NOMO-1 (cell line): ENCODE measurements around the gene NUBP2.

Experiments used
- DNase-seq, 2 experiments: peaks; one replicate each; lab custom pipeline; 2025; ENCODE audit not compliant: unreplicated experiment in 2 of 2; lab: John Stamatoyannopoulos, UW

Gene NUBP2, protein sequence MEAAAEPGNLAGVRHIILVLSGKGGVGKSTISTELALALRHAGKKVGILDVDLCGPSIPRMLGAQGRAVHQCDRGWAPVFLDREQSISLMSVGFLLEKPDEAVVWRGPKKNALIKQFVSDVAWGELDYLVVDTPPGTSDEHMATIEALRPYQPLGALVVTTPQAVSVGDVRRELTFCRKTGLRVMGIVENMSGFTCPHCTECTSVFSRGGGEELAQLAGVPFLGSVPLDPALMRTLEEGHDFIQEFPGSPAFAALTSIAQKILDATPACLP

GRCh38 chr16:1782408-1783264 lies at the start of gene NUBP2, which contains the start of gene SPSB3:
NUBP2 (plus strand) TSS chr16:1782960; CDS start chr16:1783021, 61 bp downstream.
SPSB3 (minus strand) TSS chr16:1782571; CDS start chr16:1781483, 1,088 bp downstream.
- DNase-seq: peak; percentile 100

- no peak for DNase-seq
Measured at GRCh38 chr16:1734123-1734522, 48.6 kb upstream of the NUBP2 start.

DNA sequence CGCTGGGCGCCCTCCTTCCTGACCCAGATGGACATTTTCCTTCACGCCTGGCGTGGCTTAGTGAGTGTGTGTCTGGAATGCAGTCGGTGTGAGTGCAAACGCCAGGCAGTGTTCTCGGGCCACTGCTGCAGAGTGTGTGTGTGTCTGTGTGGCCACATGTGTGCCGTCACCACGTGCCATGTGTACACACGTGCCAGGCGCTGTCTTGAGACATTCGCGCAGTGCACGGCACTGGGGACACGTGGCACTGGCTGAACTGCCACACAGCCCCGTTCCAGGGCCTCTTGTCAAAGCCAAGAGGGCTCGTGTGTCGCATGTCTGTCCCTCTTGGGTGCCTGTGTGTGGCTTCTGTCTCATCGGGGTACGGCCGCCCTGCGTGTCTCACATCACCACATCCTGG lies 47.9 kb upstream of the NUBP2 start:
- no peak for DNase-seq

DNA sequence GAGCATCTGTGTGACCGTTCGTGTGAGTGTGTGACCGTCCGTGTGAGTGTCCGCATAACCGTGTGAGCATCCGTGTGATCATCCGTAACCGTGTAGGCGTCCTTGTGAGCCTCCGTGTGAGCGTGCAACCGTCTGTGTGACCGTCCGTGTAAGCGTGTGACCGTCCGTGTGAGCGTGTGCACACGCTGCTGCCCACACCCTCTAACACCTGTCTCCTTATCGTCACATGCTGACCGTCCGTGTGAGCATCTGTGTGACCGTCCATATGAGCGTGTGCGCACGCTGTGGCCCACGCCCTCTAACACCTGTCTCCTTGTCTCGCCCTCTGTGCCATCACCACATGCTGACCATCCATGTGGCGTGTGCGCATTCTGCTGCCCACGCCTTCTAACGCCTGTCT lies 42.5 kb upstream of the NUBP2 start:
- DNase-seq: no peak

DNA sequence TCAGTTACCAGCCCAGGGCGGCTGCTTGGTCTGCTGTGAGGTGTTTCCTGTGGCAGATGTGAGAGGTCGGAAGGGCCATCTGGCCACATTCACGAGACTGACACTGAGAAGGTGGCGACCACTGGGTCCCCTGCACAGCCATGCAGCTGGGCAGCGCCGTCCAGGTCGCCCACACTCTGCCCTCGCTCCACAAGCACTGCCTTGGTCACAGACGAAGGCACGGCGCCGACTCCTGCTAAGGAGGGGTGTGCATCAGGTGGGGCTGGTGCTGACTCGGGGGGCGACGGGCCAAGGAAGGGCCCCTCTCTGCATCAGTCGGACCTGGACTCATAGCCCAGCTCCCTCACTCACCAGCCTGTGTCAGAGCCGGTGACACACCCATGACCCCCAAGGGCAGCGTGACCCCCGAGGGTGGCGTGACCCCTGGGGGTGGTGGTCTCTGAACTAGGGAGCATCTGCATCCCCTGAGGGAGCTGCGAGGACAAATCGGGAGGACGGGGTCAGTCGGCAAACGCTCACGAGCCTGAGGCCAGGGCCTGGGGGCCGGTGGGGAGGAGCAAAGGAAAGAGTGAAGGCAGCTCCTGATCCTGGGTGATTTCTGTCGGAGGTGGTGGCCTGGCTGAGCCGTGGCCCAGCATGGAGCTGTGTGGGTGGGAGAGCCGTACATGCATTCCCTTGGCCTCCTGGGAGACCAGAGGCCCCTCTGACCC lies 41.8 kb upstream of the NUBP2 start:
- DNase-seq: no peak

DNA sequence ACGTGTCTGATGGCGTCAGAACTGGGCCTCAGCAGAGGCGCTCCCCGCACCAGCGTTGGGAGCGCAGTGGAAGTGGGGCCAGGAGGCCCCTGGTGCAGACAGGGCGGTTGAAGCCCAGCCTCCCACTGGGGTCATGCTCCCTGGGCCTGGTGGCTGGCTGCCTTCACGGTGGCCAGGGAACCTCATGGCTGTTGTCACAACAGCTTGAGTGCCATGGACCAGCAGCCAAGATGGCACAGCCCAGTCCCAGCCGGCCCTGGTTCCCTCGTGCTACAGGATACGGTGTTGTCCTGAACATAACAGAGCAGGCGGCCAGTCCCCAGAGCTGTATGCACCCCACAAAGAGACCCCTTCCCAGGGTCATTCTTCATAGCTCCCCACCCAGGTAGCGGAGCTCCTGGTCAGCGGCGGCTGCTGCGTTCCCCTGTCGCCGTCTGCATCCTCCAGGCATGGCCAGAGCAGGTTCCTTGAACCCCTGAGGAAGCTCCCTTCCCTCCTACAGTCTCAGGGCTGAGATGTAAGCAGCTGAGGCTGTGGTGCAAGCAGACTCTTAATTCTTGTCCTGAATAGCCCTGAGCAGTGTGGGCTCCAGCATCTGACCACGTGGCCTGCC lies 41.1 kb upstream of the NUBP2 start:
- DNase-seq: no peak

DNA sequence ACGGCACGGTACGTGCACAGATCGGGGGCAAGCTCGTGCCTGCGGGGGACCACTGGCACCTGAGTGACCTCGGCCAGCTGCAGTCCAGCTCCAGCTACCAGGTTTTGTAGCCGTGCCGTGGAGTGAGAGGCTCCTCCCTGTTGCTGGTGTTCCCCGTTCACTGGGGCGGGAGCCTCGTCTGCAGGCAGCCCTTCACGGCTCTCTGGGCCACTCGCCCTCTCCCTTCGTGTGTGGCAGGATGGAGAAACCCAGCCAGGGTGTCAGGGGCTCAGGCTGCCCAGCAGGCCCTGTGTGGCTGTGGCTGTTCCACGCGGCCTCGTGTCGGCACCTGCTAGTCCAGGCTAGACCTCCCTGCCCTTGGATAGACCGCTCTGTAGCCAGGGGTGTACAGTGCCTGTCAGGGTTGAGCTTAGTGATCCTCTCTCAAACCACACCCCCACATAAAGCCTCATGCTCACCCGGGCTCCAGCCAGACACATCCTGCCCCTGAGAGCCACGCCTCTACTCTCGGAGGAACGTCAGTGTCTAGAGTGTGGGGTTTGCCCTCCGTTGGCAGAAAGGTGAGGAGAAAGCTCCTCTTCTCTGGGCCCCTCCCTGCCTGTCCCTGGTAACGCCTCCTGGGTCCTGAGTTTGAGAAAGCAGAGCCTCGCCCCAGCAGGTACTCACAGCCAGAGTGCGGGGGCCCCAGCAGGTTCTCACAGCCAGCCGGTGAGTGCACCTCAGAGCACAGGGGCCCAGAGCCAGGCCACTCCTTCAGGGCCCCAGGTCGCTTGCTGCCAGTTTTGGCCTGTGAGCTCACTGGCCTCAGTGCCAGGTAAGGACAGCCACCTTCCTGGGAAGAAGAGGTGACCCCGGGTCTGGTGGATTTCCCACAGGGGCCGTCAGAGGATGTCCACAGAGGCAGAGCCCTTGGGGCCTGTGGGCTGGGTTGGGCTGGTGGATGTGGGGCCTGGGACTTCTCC lies 39.1 kb upstream of the NUBP2 start:
- DNase-seq: no peak

- no peak for DNase-seq
Measured at GRCh38 chr16:1744338-1744840, 38.4 kb upstream of the NUBP2 start.

GRCh38 chr16:1745181-1745899 lies 37.4 kb upstream of the NUBP2 start:
- no peak for DNase-seq

DNA sequence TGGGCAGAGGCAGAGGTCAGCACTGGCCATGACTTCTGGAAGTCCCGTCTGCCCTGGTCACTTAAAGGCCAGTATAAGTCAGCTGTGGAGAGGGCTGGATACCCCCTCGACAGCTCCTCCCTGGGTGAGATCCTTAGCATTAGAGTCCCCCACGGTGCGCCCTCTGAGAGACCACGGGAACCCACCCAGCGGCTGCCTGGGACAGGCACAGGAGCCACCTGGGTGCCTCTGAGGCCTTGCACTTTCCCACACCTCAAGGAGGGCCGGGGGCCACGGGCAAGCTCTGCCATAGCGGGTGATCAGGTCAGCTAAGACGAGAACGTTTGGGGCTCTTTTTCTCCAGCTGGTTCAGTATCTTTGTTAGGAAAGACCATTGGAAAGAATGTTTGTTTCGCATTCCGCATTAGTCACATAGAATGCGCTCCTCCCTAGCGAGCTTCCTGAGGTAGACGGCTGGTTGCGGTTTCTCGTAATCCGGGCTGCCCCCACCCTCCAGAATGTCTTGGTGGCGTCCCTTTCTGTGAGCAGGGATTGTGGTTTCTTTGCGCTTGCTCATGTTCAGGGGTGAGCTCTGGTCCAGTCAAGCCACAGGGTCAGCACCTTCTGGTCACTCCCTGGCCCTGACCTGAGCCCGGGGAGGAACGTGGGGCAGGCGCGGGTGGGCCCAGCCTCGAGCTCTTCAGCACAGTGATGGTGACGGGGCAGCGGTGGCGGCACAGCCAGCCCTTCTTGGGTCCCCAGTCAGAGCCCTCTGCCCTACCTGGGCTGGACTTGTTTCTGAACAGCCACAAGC lies 36.7 kb upstream of the NUBP2 start:
- no peak for DNase-seq

GRCh38 chr16:1746693-1747195 lies 36.0 kb upstream of the NUBP2 start:
- DNase-seq: no peak

- DNase-seq: no peak
Measured at GRCh38 chr16:1747934-1748333, 34.8 kb upstream of the NUBP2 start.

DNA sequence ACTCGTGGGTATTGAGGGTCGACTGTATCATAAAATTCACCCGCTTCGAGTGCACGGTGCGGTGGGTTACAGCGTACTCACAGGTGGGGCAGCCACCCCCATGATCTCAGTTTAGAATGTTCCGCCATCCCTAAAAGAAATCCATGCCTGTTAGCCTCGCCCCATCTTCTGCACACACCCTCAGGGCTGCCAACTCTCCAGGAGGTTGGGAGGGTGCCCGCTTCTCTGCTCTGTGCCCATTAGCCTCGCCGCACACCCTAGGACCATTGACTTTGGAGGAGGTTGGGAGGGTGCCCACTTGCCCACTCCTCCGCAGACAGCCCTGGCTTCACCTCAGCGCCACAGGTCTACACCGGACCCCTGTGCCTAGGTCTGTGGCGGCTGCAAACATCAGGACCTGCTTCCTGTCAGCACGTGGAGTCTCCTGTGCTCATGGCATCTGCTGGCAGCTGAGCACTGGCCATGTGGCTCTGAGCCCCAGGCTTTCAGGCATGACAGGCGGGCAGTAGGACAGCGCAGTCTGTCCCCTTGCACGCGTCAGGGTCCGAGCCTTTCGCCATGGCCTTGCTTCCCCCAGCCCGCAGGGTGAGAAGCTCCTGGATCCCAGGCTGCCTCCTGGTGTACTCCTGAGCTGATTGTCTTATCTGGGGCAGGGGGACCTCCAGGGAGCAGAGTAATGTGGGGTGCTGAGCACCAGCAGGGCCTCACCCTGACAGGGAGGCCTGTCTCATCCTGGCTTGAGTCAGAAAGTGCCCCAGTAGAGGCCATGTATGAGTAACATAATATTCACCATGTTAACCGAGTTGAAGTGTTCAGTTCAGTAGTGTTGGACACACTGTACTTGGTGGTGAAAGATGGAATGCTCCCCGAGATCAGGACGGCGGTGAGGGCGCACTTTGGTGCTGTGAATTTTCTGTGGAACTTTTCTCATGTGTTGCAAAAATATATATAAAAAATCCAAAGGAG lies 33.3 kb upstream of the NUBP2 start:
- DNase-seq: no peak

DNA sequence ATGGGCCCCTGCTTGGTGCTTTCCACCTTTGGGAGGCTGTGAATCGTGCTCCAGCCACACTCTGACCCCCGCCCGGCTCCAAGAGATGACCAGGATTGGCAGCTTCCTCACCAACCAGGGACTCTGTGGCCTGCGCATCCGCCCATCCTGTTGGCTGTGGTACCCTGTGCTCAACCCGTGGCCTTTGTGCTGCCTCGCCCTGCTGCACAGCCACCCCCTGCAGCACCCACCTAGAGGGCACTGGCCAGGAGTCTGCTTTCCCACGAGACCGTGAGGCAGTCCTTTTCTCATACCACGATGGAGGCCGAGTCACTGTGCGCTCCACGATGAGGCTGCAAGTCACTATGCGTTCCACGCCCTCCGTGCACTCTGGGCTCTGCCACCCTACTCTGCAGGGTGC lies 30.8 kb upstream of the NUBP2 start:
- no peak for DNase-seq

DNA sequence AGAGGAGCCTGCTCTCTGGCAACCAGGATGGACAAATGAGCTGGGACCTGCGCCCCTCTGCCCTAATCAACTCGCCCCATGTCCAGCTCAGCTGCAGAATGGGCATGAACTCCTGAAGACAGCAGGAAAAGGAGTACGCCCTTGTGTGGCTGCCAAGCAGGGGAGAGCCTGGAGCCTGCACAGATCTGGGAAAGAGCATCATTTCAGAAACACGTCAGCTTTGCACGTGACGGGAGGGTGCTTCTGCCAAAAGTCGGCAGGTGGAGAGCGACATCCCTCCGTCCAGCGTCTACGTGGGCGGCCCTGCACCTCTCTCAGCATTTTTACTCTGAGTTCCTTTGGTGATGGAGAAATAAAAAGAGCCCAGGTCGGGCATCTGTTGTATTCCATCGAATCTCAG lies 29.9 kb upstream of the NUBP2 start:
- DNase-seq: no peak

DNA sequence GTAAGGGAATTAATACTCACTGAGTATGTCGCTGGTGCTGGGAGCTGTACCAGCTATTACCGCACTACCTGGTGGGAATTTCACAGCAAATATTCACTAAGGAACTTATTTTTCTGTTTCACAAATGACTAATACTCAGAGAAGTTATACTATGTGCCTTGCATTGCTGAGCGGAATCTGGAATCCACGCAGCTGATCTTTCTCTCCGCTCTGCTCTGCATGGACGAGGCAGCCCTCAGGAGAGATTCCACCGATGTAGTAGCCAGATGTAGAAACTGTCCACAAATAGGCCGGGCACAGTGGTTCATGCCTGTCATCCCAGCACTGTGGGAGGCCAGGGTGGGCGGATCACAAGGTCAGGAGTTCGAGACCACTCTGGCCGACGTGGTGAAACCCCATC lies 28.6 kb upstream of the NUBP2 start:
- no peak for DNase-seq
